Liver (tissue), 3 donors: Measurements from ENCODE around the gene DNMBP.

Experiments
- GABPA ChIP-seq, 2 donors: IDR thresholded peaks in 1 of 2; conservative IDR thresholded peaks in 1 of 2; 2 replicates each; pipeline ENCODE4 v1.6.1; 2016; ENCODE audit warnings: antibody characterized with exemption in 2 of 2, mild to moderate bottlenecking in 1 of 2, moderate library complexity in 1 of 2
- HNF4A ChIP-seq, 2 donors: conservative IDR thresholded peaks; 2 replicates each; pipeline ENCODE4 v1.6.1; 2016; ENCODE audit warnings: antibody characterized with exemption in 2 of 2, mild to moderate bottlenecking in 2 of 2
- JUND ChIP-seq, 2 donors: IDR thresholded peaks; 2 replicates each; pipeline ENCODE4 v1.6.1; 2016; ENCODE audit warnings: antibody characterized with exemption in 2 of 2
- NR2F2 ChIP-seq: IDR thresholded peaks from 2 replicates; pipeline ENCODE4 v1.6.1; 2016; ENCODE audit warnings: antibody characterized with exemption
- RAD21 ChIP-seq, 2 donors: IDR thresholded peaks; 2 replicates each; pipeline ENCODE4 v1.6.1; 2016; ENCODE audit warnings: antibody characterized with exemption in 2 of 2, mild to moderate bottlenecking in 2 of 2
- SP1 ChIP-seq: IDR thresholded peaks from 2 replicates; pipeline ENCODE4 v1.6.1; 2018; ENCODE audit warnings: antibody characterized with exemption, mild to moderate bottlenecking
- TF ChIP-seq, protein P1 (sequence below): IDR thresholded peaks from 2 replicates; pipeline ENCODE4 v1.6.1; 2016; ENCODE audit warnings: antibody characterized with exemption
- TF ChIP-seq, protein P2 (sequence below): fragments of 150-350 bp; IDR thresholded peaks from 2 replicates; pipeline ENCODE4 v1.5.1; 2017; ENCODE audit warnings: improper control_type of control experiment, low read depth, low read length; ENCODE audit not compliant: missing input control
- TF ChIP-seq, protein P3 (sequence below): IDR thresholded peaks from 2 replicates; pipeline ENCODE4 v1.6.1; 2016; ENCODE audit warnings: antibody characterized with exemption
- TF ChIP-seq, protein P4 (sequence below): IDR thresholded peaks from 2 replicates; pipeline ENCODE4 v1.6.1; 2016; ENCODE audit warnings: antibody characterized with exemption, mild to moderate bottlenecking
- TF ChIP-seq, protein P5 (sequence below): IDR thresholded peaks from 2 replicates; pipeline ENCODE4 v1.6.1; 2016; ENCODE audit warnings: antibody characterized with exemption
- donor health status: healthy.
- donor health status: healthy.

DNA sequence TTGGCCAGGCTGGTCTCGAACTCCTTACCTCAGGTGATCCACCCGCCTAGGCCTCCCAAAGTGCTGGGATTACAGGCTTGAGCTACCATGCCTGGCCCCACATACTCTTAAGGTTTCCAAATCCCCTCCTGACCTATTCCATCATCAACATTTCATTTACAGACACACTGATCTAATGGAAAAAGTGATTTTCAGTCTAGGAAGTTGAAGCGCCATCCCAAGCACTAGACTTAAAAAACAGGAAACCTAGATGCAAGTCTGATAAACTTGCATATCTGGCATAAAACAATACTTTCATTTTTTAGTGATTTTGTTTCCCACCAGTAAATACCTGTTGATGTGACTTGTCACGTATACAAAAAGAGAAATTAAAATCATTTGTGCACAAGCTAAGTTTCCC is 44.0 kb downstream of the DNMBP start:
- TF ChIP-seq, protein P1, sequence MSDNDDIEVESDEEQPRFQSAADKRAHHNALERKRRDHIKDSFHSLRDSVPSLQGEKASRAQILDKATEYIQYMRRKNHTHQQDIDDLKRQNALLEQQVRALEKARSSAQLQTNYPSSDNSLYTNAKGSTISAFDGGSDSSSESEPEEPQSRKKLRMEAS = no peak
- TF ChIP-seq HNF4A (conservative IDR thresholded peaks at IDR 0.05) = no peak
- TF ChIP-seq, protein P2, sequence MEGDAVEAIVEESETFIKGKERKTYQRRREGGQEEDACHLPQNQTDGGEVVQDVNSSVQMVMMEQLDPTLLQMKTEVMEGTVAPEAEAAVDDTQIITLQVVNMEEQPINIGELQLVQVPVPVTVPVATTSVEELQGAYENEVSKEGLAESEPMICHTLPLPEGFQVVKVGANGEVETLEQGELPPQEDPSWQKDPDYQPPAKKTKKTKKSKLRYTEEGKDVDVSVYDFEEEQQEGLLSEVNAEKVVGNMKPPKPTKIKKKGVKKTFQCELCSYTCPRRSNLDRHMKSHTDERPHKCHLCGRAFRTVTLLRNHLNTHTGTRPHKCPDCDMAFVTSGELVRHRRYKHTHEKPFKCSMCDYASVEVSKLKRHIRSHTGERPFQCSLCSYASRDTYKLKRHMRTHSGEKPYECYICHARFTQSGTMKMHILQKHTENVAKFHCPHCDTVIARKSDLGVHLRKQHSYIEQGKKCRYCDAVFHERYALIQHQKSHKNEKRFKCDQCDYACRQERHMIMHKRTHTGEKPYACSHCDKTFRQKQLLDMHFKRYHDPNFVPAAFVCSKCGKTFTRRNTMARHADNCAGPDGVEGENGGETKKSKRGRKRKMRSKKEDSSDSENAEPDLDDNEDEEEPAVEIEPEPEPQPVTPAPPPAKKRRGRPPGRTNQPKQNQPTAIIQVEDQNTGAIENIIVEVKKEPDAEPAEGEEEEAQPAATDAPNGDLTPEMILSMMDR = no peak
- TF ChIP-seq, protein P3, sequence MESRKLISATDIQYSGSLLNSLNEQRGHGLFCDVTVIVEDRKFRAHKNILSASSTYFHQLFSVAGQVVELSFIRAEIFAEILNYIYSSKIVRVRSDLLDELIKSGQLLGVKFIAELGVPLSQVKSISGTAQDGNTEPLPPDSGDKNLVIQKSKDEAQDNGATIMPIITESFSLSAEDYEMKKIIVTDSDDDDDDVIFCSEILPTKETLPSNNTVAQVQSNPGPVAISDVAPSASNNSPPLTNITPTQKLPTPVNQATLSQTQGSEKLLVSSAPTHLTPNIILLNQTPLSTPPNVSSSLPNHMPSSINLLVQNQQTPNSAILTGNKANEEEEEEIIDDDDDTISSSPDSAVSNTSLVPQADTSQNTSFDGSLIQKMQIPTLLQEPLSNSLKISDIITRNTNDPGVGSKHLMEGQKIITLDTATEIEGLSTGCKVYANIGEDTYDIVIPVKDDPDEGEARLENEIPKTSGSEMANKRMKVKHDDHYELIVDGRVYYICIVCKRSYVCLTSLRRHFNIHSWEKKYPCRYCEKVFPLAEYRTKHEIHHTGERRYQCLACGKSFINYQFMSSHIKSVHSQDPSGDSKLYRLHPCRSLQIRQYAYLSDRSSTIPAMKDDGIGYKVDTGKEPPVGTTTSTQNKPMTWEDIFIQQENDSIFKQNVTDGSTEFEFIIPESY = no peak
- TF ChIP-seq RAD21 (IDR thresholded peaks at IDR 0.05) = no peak
- TF ChIP-seq, protein P4, sequence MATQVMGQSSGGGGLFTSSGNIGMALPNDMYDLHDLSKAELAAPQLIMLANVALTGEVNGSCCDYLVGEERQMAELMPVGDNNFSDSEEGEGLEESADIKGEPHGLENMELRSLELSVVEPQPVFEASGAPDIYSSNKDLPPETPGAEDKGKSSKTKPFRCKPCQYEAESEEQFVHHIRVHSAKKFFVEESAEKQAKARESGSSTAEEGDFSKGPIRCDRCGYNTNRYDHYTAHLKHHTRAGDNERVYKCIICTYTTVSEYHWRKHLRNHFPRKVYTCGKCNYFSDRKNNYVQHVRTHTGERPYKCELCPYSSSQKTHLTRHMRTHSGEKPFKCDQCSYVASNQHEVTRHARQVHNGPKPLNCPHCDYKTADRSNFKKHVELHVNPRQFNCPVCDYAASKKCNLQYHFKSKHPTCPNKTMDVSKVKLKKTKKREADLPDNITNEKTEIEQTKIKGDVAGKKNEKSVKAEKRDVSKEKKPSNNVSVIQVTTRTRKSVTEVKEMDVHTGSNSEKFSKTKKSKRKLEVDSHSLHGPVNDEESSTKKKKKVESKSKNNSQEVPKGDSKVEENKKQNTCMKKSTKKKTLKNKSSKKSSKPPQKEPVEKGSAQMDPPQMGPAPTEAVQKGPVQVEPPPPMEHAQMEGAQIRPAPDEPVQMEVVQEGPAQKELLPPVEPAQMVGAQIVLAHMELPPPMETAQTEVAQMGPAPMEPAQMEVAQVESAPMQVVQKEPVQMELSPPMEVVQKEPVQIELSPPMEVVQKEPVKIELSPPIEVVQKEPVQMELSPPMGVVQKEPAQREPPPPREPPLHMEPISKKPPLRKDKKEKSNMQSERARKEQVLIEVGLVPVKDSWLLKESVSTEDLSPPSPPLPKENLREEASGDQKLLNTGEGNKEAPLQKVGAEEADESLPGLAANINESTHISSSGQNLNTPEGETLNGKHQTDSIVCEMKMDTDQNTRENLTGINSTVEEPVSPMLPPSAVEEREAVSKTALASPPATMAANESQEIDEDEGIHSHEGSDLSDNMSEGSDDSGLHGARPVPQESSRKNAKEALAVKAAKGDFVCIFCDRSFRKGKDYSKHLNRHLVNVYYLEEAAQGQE = no peak
- no peak for TF ChIP-seq GABPA (IDR thresholded peaks at IDR 0.05 in 1 of 2, conservative IDR thresholded peaks at IDR 0.05 in 1 of 2)
- TF ChIP-seq SP1 = no peak
- peak in 1 of 2 donors; percentile 36 for TF ChIP-seq JUND (IDR thresholded peaks at IDR 0.05)
- no peak for TF ChIP-seq NR2F2
- TF ChIP-seq, protein P5, sequence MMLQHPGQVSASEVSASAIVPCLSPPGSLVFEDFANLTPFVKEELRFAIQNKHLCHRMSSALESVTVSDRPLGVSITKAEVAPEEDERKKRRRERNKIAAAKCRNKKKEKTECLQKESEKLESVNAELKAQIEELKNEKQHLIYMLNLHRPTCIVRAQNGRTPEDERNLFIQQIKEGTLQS = no peak
